ENCODE data around the gene MED13. TPM values are rescaled to one million over a fixed set of nuclear protein-coding genes. Genes with fewer than 3 reads are reported as not detected.

MED13 gene
- 77.6 and 79.6 TPM in 2 replicates for total RNA-seq (2022)
- percentile 95 among the genes with signal in this experiment for Bru-seq, nascent RNA
- percentile 97 among the genes with signal in this experiment for BruChase-seq, experiment 1, labeled RNA remaining after a 2-hour chase
- percentile 93 among the genes with signal in this experiment for BruChase-seq, experiment 2, labeled RNA remaining after a 6-hour chase
- long read RNA-seq, partial matches to known transcripts: 3 of 18 reads
- long read RNA-seq, other reads (novel, unspliced or antisense): 15 of 18 reads

GRCh38 chr17:62064791-62065563 is at the start of gene MED13:
Gene MED13, minus strand, starts transcription at chr17:62065278. Its CDS starts 73 bp downstream, at chr17:62065205.
- ChIA-PET CTCF (interaction anchor here (0.6 to 1.7 kb wide), 10 partner anchors 21 to 243 kb away, joined by 3 to 64 read pairs (median 6); partner anchors contain the start of gene BRIP1), POLR2A (interaction anchor here (1.0 kb wide), 1 partner anchor 45 kb away, joined by 3 read pairs; no protein-coding TSS in a partner anchor)
- H3K4me1 ChIP-seq: peaks cover 16% of the 10 kb centered on the region
- Mint-ChIP-seq H3K27ac (ENCODE audit: unreplicated experiment) (peak within 1 kb of the TSS; percentile 98), H3K4me3 (ENCODE audit: unreplicated experiment) (peak within 1 kb of the TSS; percentile 91), H3K4me1 (ENCODE audit: low read depth, unreplicated experiment) (peaks cover 26% of the 10 kb centered on the region), H3K27me3 (ENCODE audit: insufficient read depth, unreplicated experiment) (no peaks in the 10 kb centered on the region), H3K9me3 (ENCODE audit: unreplicated experiment) (no peaks in the 10 kb centered on the region), H3K36me3 (ENCODE audit: insufficient read depth, unreplicated experiment) (peaks cover 52% of the 10 kb centered on the region)
- BruUV-seq (replicated peaks): no TSS peak
- H3K27me3 ChIP-seq (replicated peaks; ENCODE audit: control insufficient read depth, insufficient read depth, low read length): no peaks in the 10 kb centered on the region
- intact Hi-C loops (cut with micrococcal nuclease; ENCODE audit: unreplicated experiment): loop anchor here (5.0 to 10.0 kb wide), 2 partner anchors 140 to 162 kb away; partner anchors contain the start of gene INTS2
- peak; percentile 69 to 80 for DNase-seq
- H3K4me3 ChIP-seq (ENCODE audit: low read depth, low read length): peak within 1 kb of the TSS; percentile 75
- H3K36me3 ChIP-seq (ENCODE audit: control insufficient read depth, insufficient read depth, low read length): no peaks in the 10 kb centered on the region
- TF ChIP-seq CTCF (IDR thresholded peaks at IDR 0.05; ENCODE audit: insufficient read depth in 1 of 2, low read depth in 1 of 2, low read length in 1 of 2, severe bottlenecking in 1 of 2, unreplicated experiment in 1 of 2): no peak
- H3K9me3 ChIP-seq: no peaks in the 10 kb centered on the region

- Histone ChIP-seq H3K27me3 (replicated peaks; ENCODE audit: control insufficient read depth, insufficient read depth, low read length) (no peaks in the 10 kb centered on the region), H3K4me1 (peaks cover 16% of the 10 kb centered on the region), H3K9me3 (no peaks in the 10 kb centered on the region), H3K36me3 (ENCODE audit: control insufficient read depth, insufficient read depth, low read length) (no peaks in the 10 kb centered on the region), H3K4me3 (ENCODE audit: low read depth, low read length) (no peak overlapping the region)
- Mint-ChIP-seq H3K27me3 (ENCODE audit: insufficient read depth, unreplicated experiment) (no peaks in the 10 kb centered on the region), H3K4me1 (ENCODE audit: low read depth, unreplicated experiment) (peaks cover 15% of the 10 kb centered on the region), H3K36me3 (ENCODE audit: insufficient read depth, unreplicated experiment) (no peaks in the 10 kb centered on the region), H3K9me3 (ENCODE audit: unreplicated experiment) (peaks cover 11% of the 10 kb centered on the region), H3K27ac (ENCODE audit: unreplicated experiment) (no peak overlapping the region), H3K4me3 (ENCODE audit: unreplicated experiment) (no peak overlapping the region)
- intact Hi-C loops (cut with micrococcal nuclease; ENCODE audit: unreplicated experiment): no loop called here
- ChIA-PET POLR2A (interaction anchor here (0.7 to 0.9 kb wide), 2 partner anchors 9 to 46 kb away, joined by 3 read pairs; no protein-coding TSS in a partner anchor), CTCF (no interaction called here)
- BruUV-seq (replicated peaks): no TSS peak
- no peak for DNase-seq
- no peak for TF ChIP-seq CTCF (IDR thresholded peaks at IDR 0.05; ENCODE audit: insufficient read depth in 1 of 2, low read depth in 1 of 2, low read length in 1 of 2, severe bottlenecking in 1 of 2, unreplicated experiment in 1 of 2)
Measured at GRCh38 chr17:62112229-62112628, 47.2 kb upstream of the MED13 start.

- Mint-ChIP-seq H3K4me1 (ENCODE audit: low read depth, unreplicated experiment) (peaks cover 15% of the 10 kb centered on the region), H3K36me3 (ENCODE audit: insufficient read depth, unreplicated experiment) (no peaks in the 10 kb centered on the region), H3K4me3 (ENCODE audit: unreplicated experiment) (no peak overlapping the region), H3K27me3 (ENCODE audit: insufficient read depth, unreplicated experiment) (no peaks in the 10 kb centered on the region), H3K27ac (ENCODE audit: unreplicated experiment) (no peak overlapping the region), H3K9me3 (ENCODE audit: unreplicated experiment) (peaks cover 11% of the 10 kb centered on the region)
- Histone ChIP-seq H3K36me3 (ENCODE audit: control insufficient read depth, insufficient read depth, low read length) (no peaks in the 10 kb centered on the region), H3K4me3 (ENCODE audit: low read depth, low read length) (no peak overlapping the region), H3K27me3 (replicated peaks; ENCODE audit: control insufficient read depth, insufficient read depth, low read length) (no peaks in the 10 kb centered on the region), H3K9me3 (no peaks in the 10 kb centered on the region), H3K4me1 (peaks cover 16% of the 10 kb centered on the region)
- DNase-seq: no peak
- BruUV-seq (replicated peaks): no TSS peak
- POLR2A ChIA-PET: interaction anchor here (0.7 to 0.9 kb wide), 2 partner anchors 9 to 46 kb away, joined by 3 read pairs; no protein-coding TSS in a partner anchor
- TF ChIP-seq CTCF (IDR thresholded peaks at IDR 0.05; ENCODE audit: insufficient read depth in 1 of 2, low read depth in 1 of 2, low read length in 1 of 2, severe bottlenecking in 1 of 2, unreplicated experiment in 1 of 2): no peak
- CTCF ChIA-PET: interaction anchor here (2.7 kb wide), 1 partner anchor 46 kb away, joined by 64 read pairs; no protein-coding TSS in a partner anchor
- intact Hi-C loops (cut with micrococcal nuclease; ENCODE audit: unreplicated experiment): no loop called here
Measured at GRCh38 chr17:62111562-62112171, 46.6 kb upstream of the MED13 start.

Measured in Caco-2 (cell line).